Measurements from ENCODE around the gene LRRC49. TPM values are rescaled to one million over a fixed set of nuclear protein-coding genes. Genes with fewer than 3 reads are reported as not detected.
A peak's percentile ranks its signal among the peaks of the same experiment; 100 is the strongest.

Gene LRRC49
- total and polyA plus RNA-seq, 10 of the 15 experiments (the other 5 are each of a cell fraction or from before 2014, with no cell fraction given): 1.4 to 3.7 (median 2.9) TPM

GRCh38 chr15:70876011-70876410, 16.6 kb upstream of the LRRC49 start:
- ATAC-seq: peak; percentile 36
- ChIA-PET POLR2A (no interaction called here), SMC1A (ENCODE audit: uncharacterized antibody, unreplicated experiment) (no interaction called here), CTCF (no interaction called here), RAD21 (ENCODE audit: unreplicated experiment) (no interaction called here)
- peak overlapping the region; percentile 54 for H2AFZ ChIP-seq (ENCODE audit: control insufficient read depth, low read depth, low read length)
- peak; percentile 75 for FAIRE-seq
- H3K4me3 ChIP-seq: no peak overlapping the region
- H3K27ac ChIP-seq (ENCODE audit: control insufficient read depth, insufficient read depth): peak overlapping the region; percentile 61
- 0% methylated on average over 3 of the region's 3 CpGs for WGBS (ENCODE audit: insufficient coverage, insufficient replicate concordance, low lambda C conversion rate, missing lambda C conversion rate)
- H3K36me3 ChIP-seq (ENCODE audit: control insufficient read depth in 2 of 2, insufficient read depth in 2 of 2, low read length in 1 of 2): no peaks in the 10 kb centered on the region
- peaks cover 11% of the 10 kb centered on the region for H3K4me1 ChIP-seq (ENCODE audit: control insufficient read depth, insufficient read depth, low read length)
- in situ Hi-C loops (cut with MboI): no loop called here
- DNase-seq (ENCODE audit: low read depth, low spot score): no peak
- H4K20me1 ChIP-seq (ENCODE audit: control insufficient read depth, insufficient read depth): no peaks in the 10 kb centered on the region
- peak overlapping the region; percentile 75 for H3K4me2 ChIP-seq (ENCODE audit: control insufficient read depth, insufficient read depth)
- H3K79me2 ChIP-seq (ENCODE audit: control insufficient read depth, insufficient read depth, low read length): no peaks in the 10 kb centered on the region
- no peaks in the 10 kb centered on the region for H3K9me3 ChIP-seq (replicated peaks; ENCODE audit: control insufficient read depth, insufficient read depth, low read length)
- H3K27me3 ChIP-seq (replicated peaks in 1 of 2; ENCODE audit: control insufficient read depth in 2 of 2, insufficient read depth in 2 of 2, low read length in 1 of 2): no peaks in the 10 kb centered on the region
- no TSS peak for BruUV-seq (replicated peaks)
- intact Hi-C loops (cut with micrococcal nuclease; ENCODE audit: unreplicated experiment): no loop called here
- no peak overlapping the region for H3K9ac ChIP-seq (ENCODE audit: control insufficient read depth, insufficient read depth, low read length)
- TF ChIP-seq SREBF2 (IDR thresholded peaks at IDR 0.05; ENCODE audit: low read length): no peak
- no peak for TF ChIP-seq WRNIP1 (IDR thresholded peaks at IDR 0.05; ENCODE audit: borderline replicate concordance, low read depth, low read length)
- no peak for TF ChIP-seq ESRRA (IDR thresholded peaks at IDR 0.05; ENCODE audit: low read length)
- TF ChIP-seq RELB (IDR thresholded peaks at IDR 0.05; ENCODE audit: low read depth): no peak
- TF ChIP-seq MYC (IDR thresholded peaks at IDR 0.05; ENCODE audit: insufficient read depth, insufficient read length, insufficient replicate concordance, low read length, severe bottlenecking): no peak
- TF ChIP-seq KAT2A (conservative IDR thresholded peaks at IDR 0.05; ENCODE audit: control insufficient read depth, low read depth, low read length): no peak
- TF ChIP-seq ZNF622 (IDR thresholded peaks at IDR 0.05): no peak
- TF ChIP-seq CEBPZ (IDR thresholded peaks at IDR 0.05; ENCODE audit: low read depth, low read length): no peak
- no peak for TF ChIP-seq IKZF1 (conservative IDR thresholded peaks at IDR 0.05)
- no peak for TF ChIP-seq JUND (IDR thresholded peaks at IDR 0.05; ENCODE audit: low read depth, low read length)
- no peak for TF ChIP-seq ZSCAN29 (IDR thresholded peaks at IDR 0.05)
- TF ChIP-seq IRF5 (IDR thresholded peaks at IDR 0.05; ENCODE audit: borderline replicate concordance): no peak
- TF ChIP-seq KDM1A (IDR thresholded peaks at IDR 0.05; ENCODE audit: borderline replicate concordance): no peak
- TF ChIP-seq CTCF (IDR thresholded peaks at IDR 0.05 in 2 of 3, conservative IDR thresholded peaks at IDR 0.05 in 1 of 3; ENCODE audit: control insufficient read depth in 2 of 3, extremely low read depth in 1 of 3, insufficient read depth in 1 of 3, low read depth in 3 of 3, low read length in 3 of 3): no peak
- no peak for TF ChIP-seq NR2F1 (conservative IDR thresholded peaks at IDR 0.05)
- TF ChIP-seq MXI1 (IDR thresholded peaks at IDR 0.05; ENCODE audit: low read depth, low read length): no peak

All from GM12878 (cell line).